Inflammatory macrophage treated with lipopolysaccharide for 1 hour (primary cell): ENCODE measurements around the gene OSBPL8.

ENCODE experiments used
- DNase-seq, 2 donors: peaks; one replicate each; pipeline ENCODE4 v3.0.0-alpha.2; 2020 to 2022

Gene OSBPL8

GRCh38 chr12:76559400-76560085 lies at the start of gene OSBPL8:
TSS of gene OSBPL8 (minus strand) at chr12:76559771. CDS start at chr12:76487551, 72,220 bp downstream.
- DNase-seq, result peak; percentile 91 to 97

DNA sequence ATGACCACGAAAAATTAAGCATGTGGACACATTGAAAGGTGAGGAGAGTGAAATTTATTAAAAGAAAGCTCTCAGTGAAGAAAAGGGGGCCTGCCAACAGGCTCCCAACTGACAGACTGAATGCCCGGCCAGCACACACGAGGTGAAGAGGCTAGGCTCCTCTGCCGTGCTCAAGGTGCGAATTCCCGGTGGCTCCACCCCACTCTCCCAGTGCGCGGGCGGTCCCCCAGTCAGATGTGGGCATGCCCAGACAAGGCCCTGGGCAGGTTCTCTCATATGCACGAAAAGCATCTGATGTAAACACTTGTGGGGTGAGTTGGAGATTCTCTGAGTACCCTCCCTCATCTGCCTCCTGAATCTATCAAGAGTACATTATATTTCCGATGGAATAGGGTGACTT lies 48.5 kb upstream of the OSBPL8 start:
- no peak for DNase-seq

DNA sequence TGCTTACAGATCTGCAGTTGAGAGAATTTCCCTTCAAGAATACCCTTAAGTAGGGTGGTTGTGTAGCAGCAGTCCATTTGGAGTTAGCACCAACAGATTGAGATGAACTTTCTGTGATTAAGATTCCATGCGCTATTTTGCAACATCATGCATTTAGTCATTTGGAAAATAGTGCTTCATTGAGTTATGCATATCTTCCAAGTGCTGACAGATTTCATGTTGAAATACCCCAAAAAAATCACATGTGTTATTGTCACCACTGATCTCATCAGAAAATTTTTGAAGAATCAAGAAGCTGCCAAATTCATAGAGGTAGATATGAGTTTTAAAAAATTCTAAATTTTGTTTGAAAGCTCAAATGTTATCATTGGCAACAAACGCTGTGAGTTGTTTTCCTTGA lies 35.5 kb upstream of the OSBPL8 start:
- peak; percentile 46 to 76 for DNase-seq

DNA sequence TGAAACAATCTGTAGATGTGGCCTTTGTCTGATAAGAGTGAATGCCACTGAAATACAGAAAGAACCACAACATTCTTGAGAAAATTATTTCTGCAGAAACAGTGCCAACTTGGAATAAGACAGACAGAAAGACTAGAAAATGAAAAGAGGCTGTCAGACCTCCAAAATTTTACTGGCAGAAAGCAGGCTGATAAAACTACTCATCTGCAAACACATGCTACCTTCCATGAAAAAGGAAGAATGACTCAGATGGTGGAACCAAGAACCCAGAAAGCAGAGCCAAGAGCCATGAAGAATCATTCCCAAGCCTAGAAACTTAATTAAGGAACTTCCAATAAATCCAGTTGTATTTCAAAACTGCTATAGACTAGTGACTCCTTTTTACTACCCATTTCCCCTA lies 31.9 kb upstream of the OSBPL8 start:
- peak; percentile 20 to 36 for DNase-seq

DNA sequence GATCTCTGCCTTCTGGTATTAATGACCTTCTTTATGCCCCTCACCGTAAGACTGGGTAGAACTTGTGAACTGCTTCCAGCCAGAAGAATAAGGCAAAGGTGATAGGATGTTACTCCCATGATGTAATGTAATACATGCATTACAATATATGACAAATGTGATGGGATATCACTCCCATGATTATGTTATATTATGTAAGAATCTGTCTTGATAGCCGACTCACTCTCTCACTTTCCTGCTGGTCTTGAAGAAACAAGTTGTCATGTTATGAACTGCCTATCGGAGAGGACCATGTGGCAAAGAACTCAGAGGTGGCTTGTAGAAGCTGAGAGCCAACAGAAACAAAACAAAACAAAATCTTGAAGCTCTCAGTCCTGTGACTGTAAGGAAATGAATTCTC lies 30.6 kb upstream of the OSBPL8 start:
- DNase-seq, result peak; percentile 22 to 54

- peak; percentile 92 to 97 for DNase-seq
Observed at GRCh38 chr12:76588881-76589565, 29.5 kb upstream of the OSBPL8 start.

DNA sequence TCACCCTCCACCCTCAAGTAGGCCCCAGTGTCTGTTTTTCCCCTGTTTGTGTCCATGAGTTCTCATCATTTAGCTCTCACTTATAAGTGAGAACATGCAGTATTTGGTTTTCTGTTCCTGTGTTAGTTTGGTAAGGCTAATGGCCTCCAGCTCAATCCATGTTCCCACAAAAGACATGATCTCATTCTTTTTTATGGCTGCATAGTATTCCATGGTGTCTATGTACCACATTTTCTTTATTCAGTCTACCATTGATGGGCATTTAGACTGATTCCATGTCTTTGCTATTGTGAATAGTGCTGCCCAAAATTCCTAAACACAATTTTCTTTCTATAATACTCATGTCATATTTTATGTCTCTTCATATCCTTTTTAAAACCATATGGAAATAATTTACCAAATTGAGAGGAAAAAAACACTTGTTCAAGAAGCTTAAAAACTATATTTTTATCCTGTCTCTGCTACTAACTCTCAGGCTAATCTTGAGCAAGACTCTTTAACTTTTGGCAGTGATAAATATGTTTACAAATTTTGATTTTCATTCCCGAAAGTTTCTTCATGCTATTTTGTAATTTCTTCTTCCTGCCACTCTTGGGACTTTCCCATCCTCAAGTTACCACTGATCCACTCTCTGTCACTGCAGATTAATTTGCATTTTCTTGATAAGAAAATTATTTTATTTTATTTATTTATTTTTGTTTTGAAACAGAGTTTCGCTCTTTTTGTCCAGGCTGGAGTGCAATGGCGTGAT lies 28.0 kb upstream of the OSBPL8 start:
- peak; percentile 81 to 83 for DNase-seq

DNA sequence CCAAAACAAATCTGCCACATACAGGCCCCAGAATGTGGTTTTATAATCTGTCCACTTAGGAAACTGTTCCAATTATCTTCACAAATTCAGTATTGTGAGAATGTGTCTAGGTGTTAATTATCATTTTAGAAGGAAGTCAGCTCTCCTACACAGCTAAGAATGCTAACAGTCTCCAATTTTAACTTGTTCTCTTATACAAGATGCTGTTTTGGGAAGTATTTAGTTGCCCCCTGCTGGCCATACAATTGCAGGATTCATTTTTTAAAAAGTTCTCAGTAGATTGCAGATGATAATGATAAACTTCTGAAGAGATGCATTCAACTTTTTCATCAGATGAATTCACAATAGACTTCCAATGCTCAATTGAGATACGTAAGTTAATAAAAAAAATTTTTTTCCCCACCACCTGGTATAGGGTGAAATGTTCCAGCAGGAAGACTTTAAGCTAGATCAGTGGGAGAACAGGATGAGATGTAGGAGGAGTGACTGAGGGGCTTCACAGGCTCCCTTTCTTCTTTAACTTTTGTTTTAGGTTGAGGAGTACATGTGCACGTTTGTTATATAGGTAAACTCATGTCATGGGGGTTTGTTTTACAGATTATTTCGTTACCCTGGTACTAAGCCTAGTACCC lies 27.3 kb upstream of the OSBPL8 start:
- peak; percentile 67 to 83 for DNase-seq

DNA sequence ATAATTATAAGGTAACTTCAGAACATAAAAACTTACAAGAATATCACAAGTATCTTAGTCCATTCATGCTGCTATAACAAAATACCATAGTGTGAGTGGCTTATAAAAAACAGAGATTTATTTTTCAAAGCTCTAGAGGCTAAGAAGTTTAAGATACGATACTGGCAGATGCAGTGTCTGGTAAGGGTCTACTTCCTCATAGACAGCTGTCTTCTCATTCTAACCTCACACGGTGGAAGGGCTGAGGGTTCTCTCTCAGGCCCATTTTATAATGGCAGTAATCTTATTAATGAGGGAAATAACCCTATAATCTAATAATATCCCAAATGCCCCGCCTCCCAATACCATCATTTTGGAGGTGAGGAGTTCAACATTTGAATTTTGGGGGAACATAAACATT lies 23.7 kb upstream of the OSBPL8 start:
- DNase-seq, result no peak

DNA sequence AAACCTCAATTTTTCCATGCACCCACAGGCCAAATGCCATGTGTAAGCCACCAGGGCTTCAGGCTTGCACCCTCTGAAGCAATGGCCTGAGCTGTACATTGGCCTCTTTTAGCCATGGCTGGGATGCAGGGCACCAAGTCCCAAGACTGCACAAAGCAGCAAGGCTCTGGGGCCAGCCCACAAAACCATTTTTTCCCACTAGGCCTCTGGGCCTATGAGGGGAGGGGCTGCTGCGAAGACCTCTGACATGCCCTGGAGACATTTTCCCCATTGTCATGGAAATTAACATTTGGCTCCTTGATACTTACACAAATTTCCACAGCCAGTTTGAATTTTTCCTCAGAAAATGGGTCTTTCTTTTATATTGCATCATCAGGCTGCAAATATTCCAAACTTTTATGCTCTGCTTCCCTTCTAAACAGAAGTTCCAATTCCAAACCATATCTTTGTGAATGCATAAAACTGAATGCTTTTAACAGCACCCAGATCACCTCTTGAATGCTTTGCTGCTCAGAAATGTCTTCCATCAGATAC lies 14.3 kb upstream of the OSBPL8 start:
- no peak for DNase-seq

GRCh38 chr12:76571256-76571655 lies 11.7 kb upstream of the OSBPL8 start:
- DNase-seq, result no peak

DNA sequence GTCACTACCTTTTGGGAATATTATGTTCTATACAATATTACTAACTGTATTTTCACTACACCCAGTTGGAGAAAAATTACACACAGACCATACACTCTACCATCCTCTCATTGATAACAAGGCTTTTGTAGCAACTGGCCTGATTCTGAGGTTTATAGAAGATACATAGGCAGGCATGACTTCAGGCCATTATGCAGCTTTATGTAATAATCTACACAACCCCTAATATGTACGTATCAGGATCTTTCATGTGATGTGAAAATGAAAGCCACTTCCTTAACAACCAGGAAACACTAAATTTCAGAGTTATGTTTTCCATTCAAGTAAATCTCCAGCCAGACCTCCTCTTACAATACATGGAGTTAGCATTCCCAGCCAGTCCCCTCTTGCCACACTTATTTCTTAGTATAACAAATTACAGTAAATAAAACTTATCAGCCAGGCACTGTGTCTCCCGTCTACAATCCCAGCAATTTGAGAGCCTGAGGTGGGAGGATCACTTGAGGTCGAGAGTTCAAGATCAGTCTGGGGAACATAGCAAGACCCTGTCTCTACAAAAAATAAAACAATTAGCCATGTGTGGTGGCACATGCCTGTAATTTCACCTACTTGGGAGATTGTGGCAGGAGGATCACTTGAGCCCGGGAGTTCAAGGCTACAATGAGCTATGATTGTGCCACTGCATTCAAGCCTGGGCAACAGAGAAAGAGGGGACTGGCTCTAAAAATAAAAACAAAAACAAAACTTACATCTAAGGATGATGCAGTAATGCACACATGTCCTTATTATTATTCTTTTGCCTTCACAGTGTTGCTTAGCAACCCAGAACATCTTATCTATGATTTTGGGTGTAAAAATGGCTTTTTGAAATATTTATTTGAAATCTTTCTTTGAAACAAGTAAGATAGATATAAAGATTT lies 10.4 kb upstream of the OSBPL8 start:
- DNase-seq, result peak in 1 of 2 donors; percentile 36

- no peak for DNase-seq
Observed at GRCh38 chr12:76568888-76569551, 9.4 kb upstream of the OSBPL8 start.

DNA sequence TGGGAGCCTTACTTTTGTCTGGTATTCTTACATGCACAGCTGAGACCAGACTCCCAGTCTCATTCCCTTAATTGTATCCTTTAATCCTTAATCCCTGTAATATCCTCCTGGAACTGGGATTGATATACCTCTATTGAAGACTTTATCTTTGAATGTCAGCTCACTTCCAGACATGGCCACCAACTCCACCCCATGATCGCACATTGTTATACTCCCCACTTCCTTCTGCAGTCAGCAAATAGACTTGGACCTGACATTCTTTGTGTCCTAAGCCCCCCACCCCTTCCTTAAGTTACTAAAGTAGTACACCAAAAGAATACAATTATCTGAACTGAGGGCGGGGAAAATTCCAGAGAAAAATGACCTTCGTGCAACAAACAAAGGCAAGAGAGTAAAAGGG lies 8.6 kb upstream of the OSBPL8 start:
- DNase-seq, result no peak

- no peak for DNase-seq
Observed at GRCh38 chr12:76563061-76563460, 3.5 kb upstream of the OSBPL8 start.

- DNase-seq, result peak; percentile 21 to 52
Observed at GRCh38 chr12:76562130-76562529, 2.6 kb upstream of the OSBPL8 start.

DNA sequence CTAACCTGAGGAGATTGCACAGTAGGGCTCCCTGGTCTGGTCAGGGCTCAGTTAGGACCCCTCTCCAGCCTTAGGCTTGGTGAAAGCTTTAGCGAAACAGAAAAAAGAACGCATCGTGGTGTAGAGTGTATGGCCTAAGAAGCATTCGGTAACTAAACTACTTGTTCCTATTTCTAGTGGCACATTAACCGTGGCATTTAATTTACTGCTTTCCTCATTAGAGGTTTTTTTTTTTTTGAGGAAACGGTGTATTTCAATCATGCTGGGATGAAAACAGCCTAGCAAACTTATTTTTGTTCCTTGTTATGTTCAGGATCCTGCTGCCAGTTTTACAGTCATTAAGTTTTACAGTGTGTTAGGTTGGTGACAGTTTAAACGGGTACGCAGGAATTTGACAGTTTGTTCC lies 518 bp upstream of the OSBPL8 start:
- DNase-seq, result peak; percentile 32 to 49

- DNase-seq, result peak; percentile 45 to 58
Observed at GRCh38 chr12:76558684-76559399, 729 bp downstream of the OSBPL8 start.

- no peak for DNase-seq
Observed at GRCh38 chr12:76556368-76556767, 3.2 kb downstream of the OSBPL8 start.

- DNase-seq, result no peak
Observed at GRCh38 chr12:76555797-76556196, 3.8 kb downstream of the OSBPL8 start.
